PFSK-1 (cell line): ENCODE measurements around the gene SMCO1. TPM values are rescaled to one million over a fixed set of nuclear protein-coding genes. Genes with fewer than 3 reads are reported as not detected.

Experiments
- FOXP2 ChIP-seq: optimal IDR thresholded peaks from 2 replicates; pipeline ENCODE3; 2011; ENCODE audit warnings: borderline replicate concordance, control low read depth, inconsistent platforms; ENCODE audit not compliant: insufficient read depth; ENCODE audit errors: extremely low read length, extremely low read depth
- POLR2AphosphoS5 ChIP-seq: IDR thresholded peaks from 2 replicates; pipeline ENCODE4 v1.6.1; 2012; ENCODE audit warnings: low read depth, mild to moderate bottlenecking, control low read depth, low read length, moderate library complexity
- REST ChIP-seq, 2 experiments: IDR thresholded peaks; 2 replicates each; pipeline versions ENCODE4 v1.6.1 to v1.8.0; 2011 to 2012; ENCODE audit warnings: low read depth in 2 of 2, low read length in 2 of 2, control low read depth in 1 of 2, inconsistent platforms in 1 of 2, mild to moderate bottlenecking in 1 of 2, moderate library complexity in 1 of 2; ENCODE audit not compliant: insufficient read depth in 1 of 2
- SIN3A ChIP-seq: IDR thresholded peaks from 2 replicates; pipeline ENCODE4 v1.6.1; 2012; ENCODE audit warnings: mild to moderate bottlenecking, low read length, moderate library complexity, borderline replicate concordance; ENCODE audit not compliant: insufficient read depth
- TAF1 ChIP-seq: IDR thresholded peaks from 2 replicates; pipeline ENCODE4 v1.6.1; 2012; ENCODE audit warnings: low read length, control low read depth, borderline replicate concordance; ENCODE audit not compliant: insufficient read depth
- polyA plus RNA-seq: library from polyadenylated mRNA; unstranded; fragments of >200 nt; gene quantifications from one replicate; pipeline ENCODE4 v1.2.1, GENCODE V29; 2012; ENCODE audit warnings: low read depth, missing spikeins; ENCODE audit not compliant: insufficient read length

SMCO1 gene, protein sequence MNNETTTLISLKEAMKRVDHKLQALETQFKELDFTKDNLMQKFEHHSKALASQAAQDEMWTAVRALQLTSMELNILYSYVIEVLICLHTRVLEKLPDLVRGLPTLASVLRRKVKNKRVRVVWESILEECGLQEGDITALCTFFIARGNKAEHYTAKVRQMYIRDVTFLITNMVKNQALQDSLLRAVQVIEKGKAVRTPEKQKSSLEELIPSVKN
- polyA plus RNA-seq, result not detected

GRCh38 chr3:196514913-196515621, at the start of gene SMCO1:
SMCO1 (minus strand) TSS chr3:196515346; CDS start chr3:196515209, 137 bp downstream.
- TF ChIP-seq FOXP2 (no peak), REST (IDR thresholded peaks at IDR 0.05; ENCODE audit: insufficient read depth in 1 of 2, low read depth in 2 of 2, low read length in 2 of 2) (no peak), TAF1 (no peak), POLR2AphosphoS5 (no peak), SIN3A (no peak)

DNA sequence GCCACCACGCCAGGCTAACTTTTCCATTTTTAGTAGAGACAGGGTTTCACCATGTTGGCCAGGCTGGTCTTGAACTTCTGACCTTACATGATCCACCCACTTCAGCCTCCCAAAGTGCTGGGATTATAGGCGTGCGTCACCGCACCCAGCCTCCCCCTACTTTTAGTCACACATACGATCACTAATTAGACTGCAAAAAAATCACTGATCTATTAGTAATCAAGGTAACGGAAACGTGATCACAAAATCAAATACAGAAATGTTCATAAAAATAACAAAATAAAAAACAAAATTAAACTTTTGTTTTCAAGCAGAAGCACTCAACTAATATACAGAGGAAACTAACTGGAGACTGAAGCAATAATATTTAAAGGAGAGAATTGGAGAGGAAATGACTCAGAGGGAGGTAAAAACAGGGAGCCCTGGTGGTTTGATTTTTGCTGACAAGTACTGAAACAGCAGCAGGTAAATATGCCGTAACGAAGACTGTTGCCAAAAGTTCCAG, 48.6 kb upstream of the SMCO1 start:
- TF ChIP-seq SIN3A, result no peak

GRCh38 chr3:196559826-196560225, 44.7 kb upstream of the SMCO1 start:
- no peak for TF ChIP-seq REST (IDR thresholded peaks at IDR 0.05; ENCODE audit: insufficient read depth in 1 of 2, low read depth in 2 of 2, low read length in 2 of 2)
- TF ChIP-seq POLR2AphosphoS5, result no peak
- no peak for TF ChIP-seq SIN3A
- TF ChIP-seq FOXP2, result no peak
- TF ChIP-seq TAF1, result no peak

GRCh38 chr3:196558476-196558875, 43.3 kb upstream of the SMCO1 start:
- TF ChIP-seq FOXP2 (no peak), REST (IDR thresholded peaks at IDR 0.05; ENCODE audit: insufficient read depth in 1 of 2, low read depth in 2 of 2, low read length in 2 of 2) (no peak), POLR2AphosphoS5 (no peak), TAF1 (no peak), SIN3A (no peak)

- TF ChIP-seq FOXP2 (no peak), SIN3A (no peak), TAF1 (no peak), REST (IDR thresholded peaks at IDR 0.05; ENCODE audit: insufficient read depth in 1 of 2, low read depth in 2 of 2, low read length in 2 of 2) (no peak), POLR2AphosphoS5 (no peak)
Measured at GRCh38 chr3:196557236-196557635, 42.1 kb upstream of the SMCO1 start.
